NCI-H2081 treated with DMSO at 0.1 percent for 48 hours (cell line): ENCODE data around the gene SLC5A11.
"Not testable (repeated sequence)": the region's sequence is repeated elsewhere in the genome, so short reads cannot be mapped to it uniquely, and the experiment has no call there.

Experiments used
- DNase-seq: peaks from one replicate; lab custom pipeline; 2025; lab: John Stamatoyannopoulos, UW

SLC5A11 gene

GRCh38 chr16:24834459-24835335 lies 11.1 kb upstream of the SLC5A11 start:
- no peak for DNase-seq

DNA sequence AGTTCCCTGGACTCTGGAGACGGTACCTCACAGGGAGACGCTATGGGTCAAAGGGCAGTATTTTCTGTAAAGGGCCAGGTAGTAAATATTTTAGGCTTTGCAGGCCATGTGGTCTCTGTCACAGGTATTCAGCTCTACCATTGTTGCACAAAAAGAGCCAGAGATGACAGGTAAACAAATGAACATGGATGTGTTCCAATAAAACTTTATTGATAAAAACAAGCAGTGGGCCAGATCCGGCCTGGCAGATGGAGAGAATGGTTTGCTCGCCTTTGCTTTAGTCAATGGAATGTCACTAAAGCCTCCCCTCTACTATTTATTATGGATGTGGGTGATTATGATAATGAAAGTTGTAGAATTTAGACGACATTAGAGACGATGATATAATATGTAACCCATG lies 8.9 kb upstream of the SLC5A11 start:
- DNase-seq = no peak

DNA sequence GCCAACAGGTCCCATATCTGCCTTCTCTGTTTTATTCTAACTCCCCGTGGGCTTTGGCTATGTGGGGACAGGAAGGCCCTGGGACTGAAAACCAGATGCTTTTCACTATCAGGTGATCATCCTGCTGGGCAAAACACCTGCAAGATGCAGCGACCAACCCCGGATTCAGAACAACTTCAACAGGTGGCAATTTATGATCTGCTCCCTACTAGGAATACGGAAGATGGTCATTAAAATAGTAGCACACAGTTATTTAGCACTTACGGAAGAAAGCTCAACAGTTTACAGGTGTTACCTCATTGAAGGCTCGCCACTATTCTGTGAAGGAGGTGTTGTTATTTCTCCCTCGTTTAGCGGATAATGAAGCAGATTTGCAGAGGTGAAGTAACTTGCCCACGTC lies 7.8 kb upstream of the SLC5A11 start:
- DNase-seq = no peak

DNA sequence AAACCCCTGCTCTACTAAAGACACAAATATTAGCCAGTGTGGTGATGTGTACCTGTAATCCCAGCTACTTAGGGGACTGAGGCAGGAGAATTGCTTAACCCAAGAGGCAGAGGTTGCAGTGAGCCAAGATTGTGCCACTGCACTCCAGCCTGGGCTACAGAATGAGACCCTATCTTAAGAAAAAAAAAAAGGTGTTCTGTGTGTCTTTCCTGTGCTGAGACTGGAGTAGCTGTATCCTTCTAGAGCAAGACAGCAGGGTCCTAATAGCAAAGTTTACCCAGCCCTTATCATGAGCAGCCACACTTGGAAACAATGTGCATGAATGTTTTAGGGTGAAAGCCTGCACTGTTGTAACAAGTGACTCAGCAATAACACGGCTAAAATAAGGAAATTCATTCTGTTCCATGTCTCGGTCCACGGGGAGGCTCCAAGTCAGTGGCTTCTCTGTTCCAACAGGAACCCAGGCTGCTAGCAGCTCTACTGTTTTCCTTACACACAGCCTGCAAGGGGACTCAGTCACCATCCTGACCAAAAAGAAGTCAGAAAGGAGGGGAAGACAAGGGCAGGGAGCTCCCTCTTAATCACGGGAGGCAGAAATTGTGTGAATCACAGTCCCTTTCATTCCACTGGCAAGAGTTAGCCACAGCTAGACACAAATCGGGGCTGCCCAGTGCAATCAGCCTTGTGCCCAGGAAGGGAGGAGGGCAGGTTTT lies 7.1 kb upstream of the SLC5A11 start:
- DNase-seq = no peak

GRCh38 chr16:24839347-24839972 lies 6.3 kb upstream of the SLC5A11 start:
- DNase-seq = no peak

- no peak for DNase-seq
These were observed 4.5 kb upstream of the SLC5A11 start for GRCh38 chr16:24841291-24841690.

GRCh38 chr16:24844101-24845030 lies 1.4 kb upstream of the SLC5A11 start:
- no peak for DNase-seq

DNA sequence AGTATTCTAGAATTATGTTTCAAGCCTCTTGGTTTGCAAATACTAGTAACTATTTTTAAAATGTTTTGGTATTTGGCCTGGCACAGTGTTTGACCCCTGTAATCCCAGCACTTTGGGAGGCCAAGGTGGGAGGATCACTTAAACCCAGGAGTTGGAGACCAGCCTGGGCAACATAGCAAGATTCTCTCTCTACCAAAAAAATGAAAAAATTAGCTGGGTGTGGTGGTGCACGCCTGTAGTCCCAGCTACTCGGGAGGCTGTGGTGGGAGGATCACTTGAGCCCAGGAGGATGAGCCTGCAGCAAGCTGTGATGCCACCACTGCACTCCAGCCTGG lies 765 bp upstream of the SLC5A11 start:
- DNase-seq = not testable (repeated sequence)

DNA sequence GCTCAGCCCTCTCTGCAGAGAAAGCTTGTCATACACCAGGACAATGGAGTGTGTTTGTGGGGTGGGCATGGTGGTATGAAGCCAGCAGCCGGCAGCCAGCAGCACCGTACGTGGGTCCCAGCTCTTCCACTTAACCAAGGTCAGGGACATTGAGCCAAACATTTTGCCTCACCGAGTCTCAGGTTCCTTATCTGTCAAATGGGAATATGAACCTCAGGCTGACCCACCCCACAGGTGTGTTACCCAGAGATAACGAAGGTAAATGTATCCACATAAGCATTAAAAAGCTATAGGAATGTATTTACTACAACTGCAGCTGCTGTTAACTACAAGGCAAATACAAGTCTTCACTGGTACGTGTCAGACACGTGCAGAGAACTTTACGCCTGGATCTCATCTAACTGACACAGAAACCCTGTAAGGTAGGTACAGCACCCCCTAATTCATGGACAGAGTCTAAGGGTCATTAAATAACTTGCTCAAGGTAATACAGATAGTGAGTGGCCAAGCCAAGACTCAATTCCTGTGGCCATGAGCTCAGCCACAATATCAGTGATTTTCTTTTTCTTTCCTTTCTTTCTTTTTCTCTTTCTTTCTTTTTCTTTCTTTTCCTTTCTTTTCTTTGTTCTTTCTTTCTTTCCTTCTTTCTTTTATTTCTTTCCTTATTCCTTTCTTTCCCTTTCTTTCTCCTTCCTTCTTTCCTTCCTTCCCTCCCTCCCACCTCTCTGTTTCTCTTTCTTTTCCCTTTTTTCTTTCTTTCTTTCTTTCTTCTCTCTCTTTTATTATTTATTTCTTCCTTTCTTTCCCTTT lies 990 bp downstream of the SLC5A11 start:
- DNase-seq = no peak

GRCh38 chr16:24847358-24847664 lies 1.5 kb downstream of the SLC5A11 start:
- DNase-seq = no peak

- DNase-seq = no peak
These were observed 2.3 kb downstream of the SLC5A11 start for GRCh38 chr16:24848065-24848464.

DNA sequence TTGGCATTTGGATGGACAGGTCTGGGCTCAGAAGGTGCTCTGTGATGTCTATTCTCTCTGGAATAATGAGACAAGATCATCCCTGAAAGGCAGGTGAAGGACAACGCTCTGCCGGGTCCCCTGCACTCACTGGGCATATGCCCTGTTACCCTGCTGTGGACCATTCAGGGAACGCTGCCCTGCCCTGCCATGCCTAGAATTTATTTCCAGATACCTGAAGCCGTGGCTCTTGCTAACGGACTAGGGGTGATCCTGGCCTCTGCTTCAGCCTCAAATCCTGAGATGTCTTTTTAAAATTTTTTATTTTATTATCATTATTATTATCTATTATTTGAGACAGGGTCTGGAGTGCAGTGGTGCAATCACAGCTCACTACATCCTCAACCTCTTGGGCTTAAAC lies 3.9 kb downstream of the SLC5A11 start:
- no peak for DNase-seq

- DNase-seq = no peak
These were observed 4.7 kb downstream of the SLC5A11 start for GRCh38 chr16:24850289-24850938.

DNA sequence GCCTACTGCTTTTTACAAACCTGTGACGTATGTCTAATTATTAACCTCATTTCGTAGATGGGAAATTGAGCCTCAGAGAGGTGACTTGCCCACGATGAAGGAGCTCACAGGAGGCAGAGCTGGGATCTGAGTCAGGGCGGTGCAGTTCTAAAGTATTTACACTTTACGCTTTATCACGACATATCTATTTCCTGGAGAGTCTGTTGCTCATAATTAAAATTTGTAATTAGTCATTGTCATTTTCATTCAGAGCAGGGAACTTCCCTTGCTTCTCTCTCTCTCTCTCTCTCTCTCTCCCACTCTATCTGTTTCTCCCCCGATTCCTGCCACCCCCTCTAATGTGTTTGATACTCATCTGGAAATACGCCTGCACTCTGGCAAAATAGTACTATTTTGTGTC lies 5.9 kb downstream of the SLC5A11 start:
- DNase-seq = no peak

- DNase-seq = no peak
These were observed 6.5 kb downstream of the SLC5A11 start for GRCh38 chr16:24852281-24852721.

DNA sequence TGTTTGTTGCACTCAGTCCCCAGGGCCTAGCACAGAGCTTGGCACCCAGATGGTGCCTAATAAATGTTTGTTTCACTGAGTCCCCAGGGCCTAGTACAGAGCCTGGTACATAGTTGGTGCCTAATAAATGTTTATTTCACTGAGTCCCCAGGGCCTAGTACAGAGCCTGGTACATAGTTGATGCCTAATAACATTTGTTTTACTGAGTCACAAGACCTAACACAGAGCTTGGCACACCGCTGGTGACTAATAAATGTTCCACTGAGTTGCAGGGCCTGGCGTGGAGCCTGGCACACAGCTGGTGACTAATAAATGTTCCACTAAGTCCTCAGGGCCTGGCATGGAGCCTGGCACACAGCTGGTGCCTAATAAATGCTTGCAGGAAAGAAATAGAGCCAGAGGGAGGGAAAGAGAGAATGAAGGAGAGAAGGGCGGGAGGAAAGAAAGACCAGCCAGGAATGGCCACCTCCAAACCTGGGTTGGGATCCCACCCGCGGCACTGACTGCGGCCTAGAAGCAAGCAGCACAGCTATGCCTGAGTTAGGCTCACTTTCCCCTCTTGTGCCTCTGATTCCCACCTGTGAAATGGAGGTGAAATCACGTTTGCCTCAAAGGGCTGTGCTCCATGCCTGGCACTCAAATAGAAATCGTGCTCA lies 7.5 kb downstream of the SLC5A11 start:
- no peak for DNase-seq

- no peak for DNase-seq
These were observed 8.1 kb downstream of the SLC5A11 start for GRCh38 chr16:24853830-24854229.

DNA sequence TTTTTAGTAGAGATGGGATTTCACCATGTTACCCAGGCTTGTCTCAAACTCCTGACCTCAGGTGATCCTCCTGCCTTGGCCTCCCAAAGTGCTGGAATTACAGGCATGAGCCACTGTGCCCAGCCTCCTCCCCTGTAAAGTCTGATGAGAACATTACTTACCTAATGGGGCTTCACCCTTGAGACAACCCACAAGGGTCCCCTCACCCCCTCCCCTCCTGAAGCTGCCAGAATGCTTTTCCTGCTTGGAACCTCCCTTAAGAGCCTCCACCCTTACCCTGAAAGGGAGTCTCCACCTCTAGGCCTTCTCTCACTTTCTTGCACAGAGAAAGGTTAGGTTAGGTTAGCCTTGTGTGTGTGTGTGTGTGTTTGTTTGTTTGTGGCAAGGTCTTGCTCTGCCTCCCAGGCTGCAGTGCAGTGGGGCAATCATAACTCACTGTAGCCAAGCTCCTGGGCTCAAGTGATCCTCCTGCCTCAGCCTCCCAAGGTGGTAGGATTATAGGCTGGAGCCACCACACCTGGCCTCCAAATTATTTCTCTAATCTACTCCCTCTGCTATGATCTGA lies 8.9 kb downstream of the SLC5A11 start:
- DNase-seq = no peak

DNA sequence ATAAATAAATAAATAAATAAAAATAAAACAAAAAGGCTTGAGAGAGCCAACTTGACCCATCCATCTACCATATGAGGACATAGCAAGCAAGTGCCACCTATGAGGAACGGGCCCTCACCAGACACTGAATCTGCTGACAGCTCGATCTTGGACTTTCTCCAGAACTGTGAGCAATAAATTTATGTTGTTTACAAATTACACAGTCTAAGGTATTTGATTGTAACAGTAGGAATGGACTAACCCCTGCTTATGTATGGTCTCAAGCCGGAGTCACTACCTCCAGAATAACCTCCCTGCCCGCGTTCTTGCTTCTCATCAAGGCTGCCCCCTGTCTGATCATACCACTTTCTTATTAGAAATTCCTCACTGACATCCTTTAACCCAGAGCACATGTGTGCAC lies 9.9 kb downstream of the SLC5A11 start:
- no peak for DNase-seq

DNA sequence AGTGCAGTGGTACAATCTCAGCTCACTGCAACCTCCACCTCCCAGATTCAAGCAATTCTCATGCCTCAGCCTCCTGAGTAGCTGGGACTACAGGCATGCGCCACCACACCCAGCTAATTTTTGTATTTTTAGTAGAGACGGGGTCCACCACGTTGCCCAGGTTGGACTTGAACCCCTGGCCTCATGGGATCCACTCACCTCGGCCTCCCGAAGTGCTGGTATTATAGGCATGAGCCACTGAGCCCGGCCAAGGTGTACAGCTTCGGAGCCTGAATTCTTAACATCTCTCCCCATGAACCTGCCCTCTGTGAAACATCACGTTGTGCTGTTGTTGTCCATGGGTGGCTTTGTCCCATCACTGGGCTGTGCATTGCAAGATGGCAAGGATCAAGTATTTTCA lies 11.1 kb downstream of the SLC5A11 start:
- not testable (repeated sequence) for DNase-seq
